ENCODE data around the gene SGSM2. TPM values are rescaled to one million over a fixed set of nuclear protein-coding genes. Genes with fewer than 3 reads are reported as not detected.

The SGSM2 gene
- total and polyA plus RNA-seq, 2 of the 13 experiments (the other 11 are each of a cell fraction or from before 2014, with no cell fraction given): 30.4 to 51.3 TPM

DNA sequence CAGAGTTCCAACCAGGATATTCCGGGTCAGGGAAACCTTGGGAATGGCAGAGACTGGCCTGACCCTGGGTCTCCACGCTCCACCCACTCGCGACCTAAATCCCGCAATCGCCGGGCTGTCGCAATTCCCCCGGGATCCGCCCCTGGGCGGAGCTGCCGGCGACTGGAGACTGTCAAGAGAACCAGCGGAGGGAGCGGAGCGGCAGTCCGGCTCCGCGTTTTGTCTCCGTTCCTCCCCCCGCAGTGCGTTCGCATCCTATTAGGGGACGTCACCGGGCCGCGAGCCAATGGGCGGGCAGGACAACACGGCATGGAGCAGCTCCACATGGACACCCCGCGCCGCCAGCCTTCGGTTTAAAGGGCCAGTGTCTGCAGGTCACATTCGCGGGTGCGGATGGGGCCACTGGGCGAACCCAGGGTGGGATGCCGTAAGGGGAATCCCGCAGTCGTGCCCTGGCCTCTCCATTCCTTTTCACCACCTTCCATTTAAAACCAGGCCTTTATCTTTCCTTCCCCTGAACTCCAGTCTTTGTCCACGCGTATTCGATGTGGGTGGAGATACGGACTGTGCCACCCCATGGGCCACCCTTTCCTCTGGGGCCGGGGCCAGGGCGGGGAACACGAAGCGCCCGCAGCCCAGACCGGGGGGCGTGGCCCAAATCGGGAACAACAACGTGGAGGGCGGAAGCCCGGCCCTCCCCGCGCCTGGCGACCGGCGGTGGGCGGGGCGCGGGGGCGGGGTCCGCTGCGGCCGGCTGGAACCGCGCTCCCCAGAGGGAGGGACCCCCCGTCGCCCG, 64.3 kb downstream of the SGSM2 start (continued):
- TF ChIP-seq KAT7 (CRISPR knock-in tag; IDR thresholded peaks at IDR 0.05; ENCODE audit: borderline replicate concordance): 0 out of 2 replicates have a peak, but pooled peaks have one; percentile 24
- peak; percentile 49; the same call in 1 of the 2 replicates for TF ChIP-seq POGZ (CRISPR knock-in tag; IDR thresholded peaks at IDR 0.05)
- peak; percentile 42 for TF ChIP-seq PITX1 (CRISPR knock-in tag; IDR thresholded peaks at IDR 0.05)
- TF ChIP-seq BATF2 (CRISPR knock-in tag; IDR thresholded peaks at IDR 0.05): no peak
- TF ChIP-seq NPAS2 (CRISPR knock-in tag; IDR thresholded peaks at IDR 0.05; ENCODE audit: borderline replicate concordance): no peak
- TF ChIP-seq NFIC (IDR thresholded peaks at IDR 0.05; ENCODE audit: low read length): no peak
- TF ChIP-seq STAT5B (CRISPR knock-in tag; IDR thresholded peaks at IDR 0.05): no peak
- peak; percentile 16 for TF ChIP-seq ZNF883 (CRISPR knock-in tag; IDR thresholded peaks at IDR 0.05; ENCODE audit: not compliant biosample characterization)
- TF ChIP-seq SRSF9 (IDR thresholded peaks at IDR 0.05; ENCODE audit: borderline replicate concordance, insufficient read depth, low read depth, low read length, poor library complexity, severe bottlenecking): no peak
- TF ChIP-seq JUND (CRISPR knock-in tag; IDR thresholded peaks at IDR 0.05): no peak
- TF ChIP-seq AGO1 (IDR thresholded peaks at IDR 0.05; ENCODE audit: low read depth, low read length, poor library complexity, severe bottlenecking): peak; percentile 77
- no peak for TF ChIP-seq ZFAT (CRISPR knock-in tag; conservative IDR thresholded peaks at IDR 0.05)
- TF ChIP-seq ZNF34 (CRISPR knock-in tag; IDR thresholded peaks at IDR 0.05; ENCODE audit: borderline replicate concordance): peak; percentile 12; the same call in 1 of the 2 replicates
- peak; percentile 84; the same call in 1 of the 2 replicates for TF ChIP-seq MEIS1 (CRISPR knock-in tag; IDR thresholded peaks at IDR 0.05; ENCODE audit: borderline replicate concordance)
- TF ChIP-seq ZNF484 (CRISPR knock-in tag; IDR thresholded peaks at IDR 0.05; ENCODE audit: borderline replicate concordance, low read depth): no peak
- TF ChIP-seq ZNF253 (CRISPR knock-in tag; IDR thresholded peaks at IDR 0.05; ENCODE audit: borderline replicate concordance): no peak
- TF ChIP-seq TRAFD1 (CRISPR knock-in tag; IDR thresholded peaks at IDR 0.05; ENCODE audit: borderline replicate concordance): no peak
- TF ChIP-seq E2F2 (CRISPR knock-in tag; IDR thresholded peaks at IDR 0.05; ENCODE audit: borderline replicate concordance): no peak

Measured in HepG2 (cell line).